Spleen (tissue), 11 donors: ENCODE data around the gene ZSWIM6. TPM values are rescaled to one million over a fixed set of nuclear protein-coding genes. Genes with fewer than 3 reads are reported as not detected.
A peak's percentile ranks its signal among the peaks of the same experiment; 100 is the strongest.

Experiments
- DNase-seq: peaks from one replicate; pipeline ENCODE4 v3.0.0-alpha.2; 2020
- H3K27ac ChIP-seq, 8 donors: fragments of 200-600 bp; sonication (generic) in 7 of 8; 1 replicate in 4 of 8; 2 replicates in 4 of 8; pipeline versions ENCODE4 v1.5.0 to v1.8.0; 2016 to 2021; ENCODE audit warnings: inconsistent platforms in 4 of 8, mild to moderate bottlenecking in 4 of 8, moderate library complexity in 1 of 8
- H3K27me3 ChIP-seq, 7 donors: fragments of 200-600 bp; sonication (generic) in 6 of 7; replicated peaks in 1 of 7; 1 replicate in 4 of 7; 2 replicates in 3 of 7; pipeline versions ENCODE4 v1.5.0 to v1.8.0; 2016 to 2021; ENCODE audit warnings: inconsistent platforms in 3 of 7, mild to moderate bottlenecking in 1 of 7
- H3K36me3 ChIP-seq, 6 donors: fragments of 200-600 bp; sonication (generic) in 5 of 6; 1 replicate in 4 of 6; 2 replicates in 2 of 6; pipeline versions ENCODE4 v1.5.0 to v1.8.0; 2016 to 2021; ENCODE audit warnings: inconsistent platforms in 2 of 6
- H3K4me1 ChIP-seq, 6 donors: fragments of 200-600 bp; sonication (generic) in 5 of 6; 1 replicate in 3 of 6; 2 replicates in 3 of 6; pipeline versions ENCODE4 v1.5.0 to v1.8.0; 2016 to 2021; ENCODE audit warnings: inconsistent platforms in 3 of 6
- H3K4me3 ChIP-seq, 8 donors: fragments of 200-600 bp; sonication (generic) in 7 of 8; 1 replicate in 4 of 8; 2 replicates in 4 of 8; pipeline versions ENCODE4 v1.5.0 to v1.8.0; 2016 to 2021; ENCODE audit warnings: inconsistent platforms in 4 of 8, mild to moderate bottlenecking in 4 of 8, moderate library complexity in 2 of 8
- H3K9me3 ChIP-seq, 8 donors: fragments of 200-600 bp; sonication (generic) in 7 of 8; 1 replicate in 4 of 8; 2 replicates in 4 of 8; pipeline versions ENCODE4 v1.5.0 to v1.8.0; 2016 to 2021; ENCODE audit warnings: inconsistent platforms in 4 of 8
- POLR2A ChIP-seq, 3 donors: fragments of 450-650 bp; IDR thresholded peaks; one replicate each; pipeline ENCODE4 v1.5.1; 2017; ENCODE audit warnings: antibody characterized with exemption in 3 of 3, mild to moderate bottlenecking in 1 of 3
- POLR2AphosphoS5 ChIP-seq, 3 donors: sonication (generic); formaldehyde crosslinking; IDR thresholded peaks; one replicate each; pipeline ENCODE4 v1.5.1; 2017; ENCODE audit warnings: antibody characterized with exemption in 3 of 3
- WGBS, 5 donors: extraction: QIAGEN DNeasy Blood & Tissue Kit in 3 of 5; methylation state at CpG; one replicate each; pipeline versions ENCODE4 v1.1.5 to v1.1.7; 2013 to 2018; 5-methylcytosine and 5-hydroxymethylcytosine counted together
- intact Hi-C: fragments of 100-400 bp; cut with DNase I; formaldehyde crosslinking; loops from one replicate; pipeline ENCODE4 v1.15.0; 2023; ENCODE audit warnings: low total_unique reads
- polyA plus RNA-seq, 3 donors: library from polyadenylated mRNA; stranded (reverse); fragments of 200-250 nt; gene quantifications; one replicate each; pipeline ENCODE4 v1.2.1, GENCODE V29; 2013
- total RNA-seq, 7 donors: library from RNA; depleted of rRNA in 3 of 7; stranded (reverse); fragments of >200 nt in 3 of 7; fragmentation: NEBNext Ultra II Directional in 4 of 7; extraction: Animal tissue kit (Norgen Biotek cat#: 25700) in 4 of 7; gene quantifications; one replicate each; pipeline versions ENCODE4 v1.1.0 to v1.2.1, GENCODE V29; 2016 to 2021
- TF ChIP-seq, protein P1 (sequence below), 11 experiments: fragments of 200-600 bp in 7 of 11; fragments of 450-650 bp in 4 of 11; sonication (generic) in 4 of 11; IDR thresholded peaks in 8 of 11; conservative IDR thresholded peaks in 3 of 11; 1 replicate in 7 of 11; 2 replicates in 4 of 11; pipeline versions ENCODE4 v1.4.0 to v1.8.0; 2016 to 2021; ENCODE audit warnings: antibody characterized with exemption in 11 of 11, inconsistent platforms in 4 of 11, mild to moderate bottlenecking in 1 of 11
- donor health status: healthy with polysubstance abuse.
- donor health status: DM: no; HTN: no; CAD: no; lungs with moderate emphysema.
- donor health status: DM: no; HTN: no; CAD: no.
- donor health status: Bipolar disorder and iron deficiency.
- donor health status: healthy.
- donor health status: DM: no; HTN: no; CAD: no.
- donor health status: DM: yes; HTN: yes; CAD: no.

Gene ZSWIM6
- total and polyA plus RNA-seq, 10 donors = 3.1 to 22.9 (median 16.9) TPM

DNA sequence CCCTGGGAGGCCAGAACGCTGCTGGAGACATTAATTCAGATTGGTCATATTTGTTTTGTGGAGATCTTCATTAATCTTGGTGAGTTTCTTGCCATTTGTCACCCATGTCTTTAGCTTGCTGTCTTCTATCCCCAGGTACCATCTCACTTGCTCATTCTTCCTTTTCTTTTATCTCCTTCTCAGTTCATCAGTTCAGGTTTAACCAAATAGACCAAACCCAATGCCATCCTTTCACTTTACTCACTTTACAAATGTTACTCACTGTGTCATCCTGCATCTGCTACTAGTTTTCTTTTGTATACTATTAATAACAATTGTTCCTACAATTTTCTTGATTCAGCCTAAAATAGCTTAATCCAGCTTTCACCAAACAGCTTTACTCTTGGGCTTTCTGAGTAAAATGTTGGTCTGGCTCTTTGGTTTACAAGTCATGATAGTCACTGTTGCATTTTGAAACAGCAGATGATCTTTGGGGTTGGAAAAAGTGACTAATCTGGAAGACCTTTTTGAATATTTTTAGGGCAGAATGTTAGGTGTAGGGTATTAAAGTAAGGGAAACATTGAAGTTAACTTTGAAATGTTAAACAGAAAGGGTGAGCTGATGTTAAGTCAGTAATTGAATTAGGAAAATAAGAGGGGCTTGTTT lies 246.9 kb downstream of the ZSWIM6 start:
- TF ChIP-seq POLR2AphosphoS5 (IDR thresholded peaks at IDR 0.05) (no peak), POLR2A (IDR thresholded peaks at IDR 0.05) (no peak)
- TF ChIP-seq, protein P1, sequence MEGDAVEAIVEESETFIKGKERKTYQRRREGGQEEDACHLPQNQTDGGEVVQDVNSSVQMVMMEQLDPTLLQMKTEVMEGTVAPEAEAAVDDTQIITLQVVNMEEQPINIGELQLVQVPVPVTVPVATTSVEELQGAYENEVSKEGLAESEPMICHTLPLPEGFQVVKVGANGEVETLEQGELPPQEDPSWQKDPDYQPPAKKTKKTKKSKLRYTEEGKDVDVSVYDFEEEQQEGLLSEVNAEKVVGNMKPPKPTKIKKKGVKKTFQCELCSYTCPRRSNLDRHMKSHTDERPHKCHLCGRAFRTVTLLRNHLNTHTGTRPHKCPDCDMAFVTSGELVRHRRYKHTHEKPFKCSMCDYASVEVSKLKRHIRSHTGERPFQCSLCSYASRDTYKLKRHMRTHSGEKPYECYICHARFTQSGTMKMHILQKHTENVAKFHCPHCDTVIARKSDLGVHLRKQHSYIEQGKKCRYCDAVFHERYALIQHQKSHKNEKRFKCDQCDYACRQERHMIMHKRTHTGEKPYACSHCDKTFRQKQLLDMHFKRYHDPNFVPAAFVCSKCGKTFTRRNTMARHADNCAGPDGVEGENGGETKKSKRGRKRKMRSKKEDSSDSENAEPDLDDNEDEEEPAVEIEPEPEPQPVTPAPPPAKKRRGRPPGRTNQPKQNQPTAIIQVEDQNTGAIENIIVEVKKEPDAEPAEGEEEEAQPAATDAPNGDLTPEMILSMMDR (IDR thresholded peaks at IDR 0.05 in 8 of 11, conservative IDR thresholded peaks at IDR 0.05 in 3 of 11) = no peak
- DNase-seq = no peak
- WGBS, 5 donors = 82 to 93% (median 86%) methylated on average over 1 of the region's 1 CpG
- Histone ChIP-seq H3K27ac (no peak overlapping the region), H3K27me3 (no peaks in the 10 kb centered on the region), H3K4me3 (no peak overlapping the region), H3K9me3 (no peaks in the 10 kb centered on the region), H3K4me1 (peaks cover 0 to 12% (median 4%) of the 10 kb centered on the region in 6 donors), H3K36me3 (no peaks in the 10 kb centered on the region)
- intact Hi-C loops = no loop called here

DNA sequence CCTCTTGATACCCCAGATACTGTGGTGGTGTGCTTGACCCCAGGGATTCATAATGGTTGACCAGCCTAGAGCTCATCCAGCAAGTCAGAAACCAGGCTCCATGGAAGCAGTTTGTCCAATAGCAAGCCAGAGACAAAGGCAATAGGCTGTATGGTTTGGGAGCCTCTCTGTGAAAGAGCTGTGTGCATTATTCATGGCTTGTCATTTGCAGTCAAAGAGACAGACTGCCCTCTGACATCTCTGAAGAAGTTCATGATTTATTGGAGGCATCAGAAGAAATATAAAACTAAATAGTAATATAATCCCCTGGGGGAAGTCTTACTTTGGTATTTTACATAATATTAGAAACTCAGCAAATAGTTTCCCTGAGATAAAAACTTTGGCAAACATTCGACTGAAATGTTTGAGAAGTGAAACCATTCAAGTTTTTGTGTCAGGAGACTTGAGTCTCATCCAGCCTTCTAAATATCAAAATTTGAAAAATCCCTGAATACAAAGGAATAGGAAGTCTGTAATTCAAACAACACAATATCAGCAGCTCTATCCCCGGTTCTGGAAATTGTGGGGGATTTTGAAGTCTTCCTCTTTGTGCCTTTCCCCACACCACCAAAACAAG lies 250.3 kb downstream of the ZSWIM6 start:
- Histone ChIP-seq H3K27me3 (peaks cover 0 to 3% (median 0%) of the 10 kb centered on the region in 7 donors), H3K9me3 (peaks cover 0 to 1% (median 0%) of the 10 kb centered on the region in 8 donors), H3K4me1 (peaks cover 0 to 20% (median 7%) of the 10 kb centered on the region in 6 donors), H3K36me3 (no peaks in the 10 kb centered on the region), H3K4me3 (no peak overlapping the region), H3K27ac (peak overlapping the region in 1 of 8 donors; percentile 23)
- DNase-seq = no peak
- intact Hi-C loops = no loop called here
- 25 to 58% (median 30%) methylated on average over 2 of the region's 2 CpGs for WGBS, 5 donors
- no peak for TF ChIP-seq POLR2AphosphoS5 (IDR thresholded peaks at IDR 0.05)
- TF ChIP-seq, protein P1 (IDR thresholded peaks at IDR 0.05 in 8 of 11, conservative IDR thresholded peaks at IDR 0.05 in 3 of 11) = no peak
- TF ChIP-seq POLR2A (IDR thresholded peaks at IDR 0.05) = no peak

DNA sequence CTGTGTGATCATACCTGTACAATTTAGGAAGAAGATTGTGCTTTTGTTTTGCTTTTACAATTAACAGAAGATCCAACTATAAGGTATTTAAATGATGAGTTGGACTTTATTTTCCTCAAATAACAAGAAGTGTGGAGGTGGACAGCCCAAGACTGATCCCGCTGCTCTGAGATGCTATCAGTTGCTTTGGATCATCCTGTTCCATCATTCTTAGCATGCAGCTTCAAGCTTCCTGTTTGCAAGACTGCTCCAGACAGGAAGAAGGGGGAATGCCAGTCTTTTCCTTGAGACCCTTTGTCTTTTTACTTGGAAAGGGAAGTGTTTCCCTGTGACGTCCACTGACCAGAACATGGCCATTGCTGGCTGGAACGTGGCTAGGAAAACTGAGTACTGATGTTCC lies 250.8 kb downstream of the ZSWIM6 start:
- no peak for DNase-seq
- H3K4me1 ChIP-seq = peaks cover 0 to 20% (median 7%) of the 10 kb centered on the region in 6 donors
- H3K27ac ChIP-seq = no peak overlapping the region
- TF ChIP-seq POLR2A (IDR thresholded peaks at IDR 0.05) = no peak
- no peak for TF ChIP-seq POLR2AphosphoS5 (IDR thresholded peaks at IDR 0.05)
- TF ChIP-seq, protein P1 (IDR thresholded peaks at IDR 0.05 in 8 of 11, conservative IDR thresholded peaks at IDR 0.05 in 3 of 11) = no peak
- whole genome bisulfite sequencing, 5 donors = 57 to 73% (median 66%) methylated on average over 3 of the region's 3 CpGs
- H3K9me3 ChIP-seq = peaks cover 0 to 5% (median 0%) of the 10 kb centered on the region in 8 donors
- H3K36me3 ChIP-seq = no peaks in the 10 kb centered on the region
- intact Hi-C loops = no loop called here
- H3K4me3 ChIP-seq = no peak overlapping the region
- peaks cover 0 to 3% (median 0%) of the 10 kb centered on the region in 7 donors for H3K27me3 ChIP-seq
